Measurements from ENCODE around the gene IGSF23. TPM values are rescaled to one million over a fixed set of nuclear protein-coding genes. Genes with fewer than 3 reads are reported as not detected.

The IGSF23 gene
- total and polyA plus RNA-seq, 2 of the 4 experiments (the other 2 are of a cell fraction), result 0.27 TPM; not detected in 1

- Histone ChIP-seq H2BK20ac (ENCODE audit: low read depth, low read length) (no peak overlapping the region), H2AFZ (replicated peaks; ENCODE audit: low read length, poor library complexity) (no peak overlapping the region), H3K27me3 (ENCODE audit: control insufficient read depth, insufficient read depth, low read length) (no peaks in the 10 kb centered on the region), H3K27ac (ENCODE audit: insufficient read depth, low read length) (no peak overlapping the region), H2BK5ac (ENCODE audit: low read depth, low read length, poor library complexity, severe bottlenecking) (no peak overlapping the region), H3K9ac (ENCODE audit: low read depth, low read length) (no peak overlapping the region), H3K9me1 (ENCODE audit: insufficient read depth, low read length) (0 out of 2 replicates have a peak, but pooled peaks cover 6% of the 10 kb centered on the region), H3K36me3 (ENCODE audit: control insufficient read depth, insufficient read depth, low read length) (peaks cover 60% of the 10 kb centered on the region), H3K4me2 (ENCODE audit: low read depth, low read length) (no peak overlapping the region), H4K5ac (ENCODE audit: low read depth, low read length) (no peak overlapping the region), H4K20me1 (ENCODE audit: insufficient read depth, low read length) (no peaks in the 10 kb centered on the region), H4K8ac (ENCODE audit: low read depth in 2 of 2, low read length in 2 of 2) (no peak overlapping the region), H3K4ac (ENCODE audit: low read depth, low read length) (no peak overlapping the region), H3K18ac (ENCODE audit: low read depth, low read length) (no peak overlapping the region), H2AK5ac (ENCODE audit: low read depth, low read length) (no peak overlapping the region), H3K9me3 (ENCODE audit: control insufficient read depth, insufficient read depth, low read length) (no peaks in the 10 kb centered on the region), H3K79me1 (ENCODE audit: low read depth in 1 of 2, low read length in 2 of 2) (peaks cover 31 to 67% of the 10 kb centered on the region in 2 experiments; a peak in 3 of 4 replicates), H2BK15ac (ENCODE audit: low read depth, low read length) (no peak overlapping the region), H2BK120ac (ENCODE audit: low read depth, low read length) (no peak overlapping the region), H3K56ac (ENCODE audit: extremely low read depth, insufficient read depth, low read length) (no peak overlapping the region), H3K14ac (replicated peaks; ENCODE audit: low read depth, low read length) (no peak overlapping the region), H4K91ac (ENCODE audit: insufficient read depth, low read depth, low read length) (no peak overlapping the region), H3K4me1 (ENCODE audit: control insufficient read depth, insufficient read depth, low read length) (peaks cover 2% of the 10 kb centered on the region; the same call in 1 of the 2 replicates), H3K4me3 (ENCODE audit: insufficient read depth, low read depth, low read length) (no peak overlapping the region), H3K23ac (ENCODE audit: low read depth, low read length) (no peak overlapping the region), H2AK9ac (replicated peaks; ENCODE audit: low read depth, low read length, poor library complexity) (peak overlapping the region; percentile 3)
- ChIA-PET CTCF (interaction anchor here (0.6 to 1.8 kb wide), 2 partner anchors 91 to 1212 kb away, joined by 3 to 15 read pairs; no protein-coding TSS in a partner anchor), POLR2A (ENCODE audit: unreplicated experiment) (no interaction called here)
- BruUV-seq (replicated peaks), result no TSS peak
- DNase-seq, result peak; percentile 23
- TF ChIP-seq, protein P1, sequence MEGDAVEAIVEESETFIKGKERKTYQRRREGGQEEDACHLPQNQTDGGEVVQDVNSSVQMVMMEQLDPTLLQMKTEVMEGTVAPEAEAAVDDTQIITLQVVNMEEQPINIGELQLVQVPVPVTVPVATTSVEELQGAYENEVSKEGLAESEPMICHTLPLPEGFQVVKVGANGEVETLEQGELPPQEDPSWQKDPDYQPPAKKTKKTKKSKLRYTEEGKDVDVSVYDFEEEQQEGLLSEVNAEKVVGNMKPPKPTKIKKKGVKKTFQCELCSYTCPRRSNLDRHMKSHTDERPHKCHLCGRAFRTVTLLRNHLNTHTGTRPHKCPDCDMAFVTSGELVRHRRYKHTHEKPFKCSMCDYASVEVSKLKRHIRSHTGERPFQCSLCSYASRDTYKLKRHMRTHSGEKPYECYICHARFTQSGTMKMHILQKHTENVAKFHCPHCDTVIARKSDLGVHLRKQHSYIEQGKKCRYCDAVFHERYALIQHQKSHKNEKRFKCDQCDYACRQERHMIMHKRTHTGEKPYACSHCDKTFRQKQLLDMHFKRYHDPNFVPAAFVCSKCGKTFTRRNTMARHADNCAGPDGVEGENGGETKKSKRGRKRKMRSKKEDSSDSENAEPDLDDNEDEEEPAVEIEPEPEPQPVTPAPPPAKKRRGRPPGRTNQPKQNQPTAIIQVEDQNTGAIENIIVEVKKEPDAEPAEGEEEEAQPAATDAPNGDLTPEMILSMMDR (conservative IDR thresholded peaks at IDR 0.05; ENCODE audit: low read depth, low read length), result no peak
- TF ChIP-seq CHD1 (IDR thresholded peaks at IDR 0.05; ENCODE audit: low read depth, low read length) (no peak), BHLHE40 (IDR thresholded peaks at IDR 0.05; ENCODE audit: low read depth, low read length) (no peak), RCOR1 (IDR thresholded peaks at IDR 0.05; ENCODE audit: insufficient replicate concordance, low read length) (no peak), MAFK (IDR thresholded peaks at IDR 0.05; ENCODE audit: low read depth, low read length) (no peak), CEBPB (IDR thresholded peaks at IDR 0.05; ENCODE audit: low read depth, low read length) (no peak), RAD21 (IDR thresholded peaks at IDR 0.05; ENCODE audit: low read length) (no peak), USF2 (IDR thresholded peaks at IDR 0.05; ENCODE audit: low read depth, low read length) (no peak), RFX5 (IDR thresholded peaks at IDR 0.05; ENCODE audit: low read depth, low read length) (no peak), MAZ (IDR thresholded peaks at IDR 0.05; ENCODE audit: borderline replicate concordance, low read depth, low read length) (no peak), POLR2A (IDR thresholded peaks at IDR 0.05; ENCODE audit: low read depth, low read length) (no peak), NFE2L2 (IDR thresholded peaks at IDR 0.05; ENCODE audit: low read depth, low read length) (no peak), MXI1 (IDR thresholded peaks at IDR 0.05; ENCODE audit: borderline replicate concordance, low read depth, low read length) (no peak), SMC3 (IDR thresholded peaks at IDR 0.05; ENCODE audit: low read depth, low read length) (no peak), FOS (IDR thresholded peaks at IDR 0.05; ENCODE audit: low read depth, low read length) (no peak), ELK1 (IDR thresholded peaks at IDR 0.05; ENCODE audit: borderline replicate concordance, low read depth, low read length) (no peak)
- ATAC-seq (ENCODE audit: low read depth), result no peak
- WGBS, 2 experiments (ENCODE audit: extremely low coverage in 2 of 2, insufficient read length in 1 of 2), result no CpG with 5 or more reads among the region's 7 CpGs
- intact Hi-C loops (cut with micrococcal nuclease) (no loop called here), dilution Hi-C loops (cut with HindIII; ENCODE audit: low sequenced_read_pairs, unreplicated experiment) (no loop called here), in situ Hi-C loops (cut with MboI; ENCODE audit: low sequenced_read_pairs) (no loop called here)
These were observed 48.5 kb downstream of the IGSF23 start for GRCh38 chr19:44661904-44662303.

Measured in IMR-90 (cell line).